H1 (cell line): ENCODE results near the gene MNX1. TPM values are rescaled to one million over a fixed set of nuclear protein-coding genes. Genes with fewer than 3 reads are reported as not detected.

Experiments
- CTCF ChIA-PET: fragments of 300-600 bp; sonication (Branson Sonifier 250); formaldehyde crosslinking; loops from one replicate; lab custom pipeline; 2021; ENCODE audit not compliant: partially characterized antibody; lab: Charles Lee
- POLR2A ChIA-PET: fragments of 300-600 bp; sonication (Branson Sonifier 250); formaldehyde crosslinking; loops from one replicate; lab custom pipeline; 2021; ENCODE audit warnings: inconsistent platforms; ENCODE audit not compliant: partially characterized antibody; lab: Charles Lee
- DNase-seq, 2 experiments: peaks; one replicate each; pipeline versions ENCODE4 v3.0.0 to v3.0.0-alpha.2; 2010 to 2022; ENCODE audit warnings: low spot score in 2 of 2, low read depth in 1 of 2, mixed read lengths in 1 of 2
- FAIRE-seq: peaks from 2 replicates; lab custom pipeline; 2011; peaks lifted over from hg19 to GRCh38; lab: Jason Lieb, UNC
- H2AFZ ChIP-seq: 2 replicates; pipeline ENCODE4 v1.8.1; 2012; ENCODE audit warnings: low read length, inconsistent platforms
- H2AK5ac ChIP-seq: 2 replicates; pipeline ENCODE4 v1.6.1; 2013; ENCODE audit warnings: low read depth, low read length
- H2BK120ac ChIP-seq: replicated peaks from 2 replicates; pipeline ENCODE3; 2013; ENCODE audit warnings: low read depth, low read length, inconsistent platforms
- H2BK12ac ChIP-seq: 2 replicates; pipeline ENCODE4 v1.6.1; 2013; ENCODE audit warnings: low read depth, low read length
- H2BK15ac ChIP-seq: 2 replicates; pipeline ENCODE4 v1.6.1; 2013; ENCODE audit warnings: low read length
- H2BK20ac ChIP-seq: 2 replicates; pipeline ENCODE4 v1.6.1; 2013; ENCODE audit warnings: low read length
- H2BK5ac ChIP-seq: 2 replicates; pipeline ENCODE4 v1.6.1; 2013; ENCODE audit warnings: low read depth, low read length
- H3K14ac ChIP-seq: 2 replicates; pipeline ENCODE4 v1.6.1; 2013; ENCODE audit warnings: inconsistent platforms; ENCODE audit not compliant: insufficient read length
- H3K18ac ChIP-seq: 2 replicates; pipeline ENCODE4 v1.6.1; 2013; ENCODE audit warnings: low read length; ENCODE audit errors: extremely low read depth
- H3K23ac ChIP-seq: 2 replicates; pipeline ENCODE4 v1.6.1; 2013; ENCODE audit warnings: inconsistent platforms; ENCODE audit not compliant: insufficient read length
- H3K23me2 ChIP-seq: 2 replicates; pipeline ENCODE4 v1.6.1; 2013; ENCODE audit warnings: low read depth, low read length
- H3K27ac ChIP-seq: 2 replicates; pipeline ENCODE4 v1.6.1; 2011; ENCODE audit warnings: low read depth, low read length, inconsistent platforms
- H3K27me3 ChIP-seq, 4 experiments: replicated peaks in 1 of 4; 1 replicate in 1 of 4; 2 replicates in 3 of 4; pipeline versions ENCODE4 v1.6.1 to v1.8.1; 2011 to 2013; ENCODE audit warnings: low read length in 3 of 4, mild to moderate bottlenecking in 3 of 4, inconsistent platforms in 2 of 4, mixed read lengths in 2 of 4, moderate library complexity in 1 of 4; ENCODE audit not compliant: control insufficient read depth in 3 of 4, insufficient read depth in 3 of 4; ENCODE audit errors: extremely low read depth in 1 of 4
- H3K36me3 ChIP-seq, 4 experiments: 2 replicates each; pipeline versions ENCODE4 v1.6.1 to v1.8.1; 2011 to 2013; ENCODE audit warnings: mild to moderate bottlenecking in 4 of 4, low read length in 3 of 4, moderate library complexity in 2 of 4, control low read depth in 1 of 4, inconsistent platforms in 1 of 4; ENCODE audit not compliant: insufficient read depth in 4 of 4, control insufficient read depth in 2 of 4
- H3K4ac ChIP-seq: replicated peaks from 2 replicates; pipeline ENCODE3; 2013; ENCODE audit warnings: low read length, low read depth, mixed read lengths, inconsistent platforms; ENCODE audit not compliant: insufficient read length
- H3K4me1 ChIP-seq, 4 experiments: replicated peaks in 1 of 4; 1 replicate in 1 of 4; 2 replicates in 3 of 4; pipeline versions ENCODE4 v1.6.1 to v1.8.1; 2011 to 2013; ENCODE audit warnings: low read length in 3 of 4, inconsistent platforms in 2 of 4, mixed read lengths in 1 of 4; ENCODE audit not compliant: insufficient read depth in 4 of 4, control insufficient read depth in 3 of 4
- H3K4me2 ChIP-seq, 2 experiments: 2 replicates each; pipeline versions ENCODE4 v1.6.1 to v1.8.1; 2011 to 2013; ENCODE audit warnings: low read depth in 2 of 2, low read length in 2 of 2, control low read depth in 1 of 2, inconsistent platforms in 1 of 2, mild to moderate bottlenecking in 1 of 2; ENCODE audit not compliant: insufficient read depth in 1 of 2
- H3K4me3 ChIP-seq, 4 experiments: fragments of 200-600, 300-600 bp in 1 of 4; sonication (generic), shearing (Covaris generic), sonication (Bioruptor Twin) in 1 of 4; 2 replicates each; pipeline versions ENCODE4 v1.5.1 to v1.8.1; 2011 to 2016; ENCODE audit warnings: low read length in 4 of 4, low read depth in 3 of 4, control low read depth in 2 of 4, inconsistent platforms in 2 of 4, mild to moderate bottlenecking in 2 of 4, mixed read lengths in 1 of 4, moderate library complexity in 1 of 4; ENCODE audit not compliant: insufficient read depth in 2 of 4; ENCODE audit errors: extremely low read depth in 1 of 4
- H3K56ac ChIP-seq: replicated peaks from 2 replicates; pipeline ENCODE3; 2013; ENCODE audit warnings: low read depth, mild to moderate bottlenecking, mixed read lengths, low read length, inconsistent platforms; ENCODE audit not compliant: insufficient read length
- H3K79me1 ChIP-seq: 2 replicates; pipeline ENCODE4 v1.6.1; 2013; ENCODE audit warnings: low read depth, low read length, control low read depth
- H3K79me2 ChIP-seq, 2 experiments: 2 replicates each; pipeline versions ENCODE4 v1.6.1 to v1.8.1; 2012 to 2013; ENCODE audit warnings: low read length in 2 of 2, mild to moderate bottlenecking in 2 of 2, inconsistent platforms in 1 of 2; ENCODE audit not compliant: insufficient read depth in 2 of 2, control insufficient read depth in 1 of 2
- H3K9ac ChIP-seq, 4 experiments: replicated peaks in 1 of 4; 1 replicate in 1 of 4; 2 replicates in 3 of 4; pipeline versions ENCODE4 v1.6.1 to v1.8.1; 2011 to 2013; ENCODE audit warnings: low read depth in 3 of 4, low read length in 3 of 4, control low read depth in 2 of 4, mild to moderate bottlenecking in 2 of 4, moderate library complexity in 2 of 4, inconsistent platforms in 1 of 4; ENCODE audit errors: extremely low read depth in 1 of 4
- H3K9me3 ChIP-seq, 2 experiments: 2 replicates each; pipeline versions ENCODE4 v1.6.1 to v1.8.1; 2012 to 2013; ENCODE audit warnings: mild to moderate bottlenecking in 2 of 2, moderate library complexity in 2 of 2, control low read depth in 1 of 2, inconsistent platforms in 1 of 2, low read depth in 1 of 2, low read length in 1 of 2, mixed read lengths in 1 of 2; ENCODE audit not compliant: insufficient read depth in 2 of 2
- H4K20me1 ChIP-seq, 2 experiments: replicated peaks in 1 of 2; 2 replicates each; pipeline versions ENCODE3 to v1.8.1; 2011 to 2013; ENCODE audit warnings: inconsistent platforms in 2 of 2, low read length in 2 of 2, mild to moderate bottlenecking in 1 of 2; ENCODE audit not compliant: insufficient read depth in 2 of 2, control insufficient read depth in 1 of 2
- H4K5ac ChIP-seq: 2 replicates; pipeline ENCODE4 v1.6.1; 2013; ENCODE audit warnings: low read length, low read depth, mixed read lengths, inconsistent platforms; ENCODE audit not compliant: insufficient read length
- H4K8ac ChIP-seq: 2 replicates; pipeline ENCODE4 v1.8.0; 2013; ENCODE audit warnings: mild to moderate bottlenecking, moderate library complexity, low read length, inconsistent platforms; ENCODE audit not compliant: insufficient read depth; ENCODE audit errors: extremely low read depth
- H4K91ac ChIP-seq: replicated peaks from 2 replicates; pipeline ENCODE3; 2013; ENCODE audit warnings: low read length, mixed read lengths, inconsistent platforms; ENCODE audit not compliant: insufficient read length
- CBX8 ChIP-seq: fragments of 300-800, 300-1000 bp; sonication (generic); IDR thresholded peaks from 2 replicates; pipeline ENCODE4 v1.7.1; 2016; ENCODE audit warnings: low read depth, low read length, borderline replicate concordance
- GABPA ChIP-seq: IDR thresholded peaks from 2 replicates; pipeline ENCODE4 v1.6.1; 2011; ENCODE audit warnings: mild to moderate bottlenecking, low read length, moderate library complexity, borderline replicate concordance; ENCODE audit not compliant: insufficient read depth
- WGBS, 2 experiments: shearing (Covaris generic) in 1 of 2; methylation state at CpG; one replicate each; pipeline versions ENCODE4 v1.1.6 to v1.1.7; 2013 to 2015; ENCODE audit warnings: low lambda C conversion rate in 2 of 2, mixed read lengths in 2 of 2, inconsistent platforms in 1 of 2, low coverage in 1 of 2, missing lambda C conversion rate in 1 of 2; ENCODE audit not compliant: insufficient replicate concordance in 2 of 2, insufficient coverage in 1 of 2, insufficient read length in 1 of 2; ENCODE audit errors: extremely low coverage in 1 of 2, missing lambda C conversion rate in 1 of 2; 5-methylcytosine and 5-hydroxymethylcytosine counted together
- polyA plus RNA-seq, 7 experiments: library from polyadenylated mRNA; depleted of rRNA in 3 of 7; stranded (reverse) in 5 of 7; unstranded in 2 of 7; fragments of >200 nt in 5 of 7; fragments of 200-250 nt in 2 of 7; gene quantifications; 1 replicate in 5 of 7; 2 replicates in 1 of 7; 4 replicates in 1 of 7; pipeline versions ENCODE4 v1.2.1 to v1.2.3, GENCODE V29; 2011 to 2013; ENCODE audit warnings: missing spikeins in 2 of 7, mixed read lengths in 2 of 7
- total RNA-seq: library from RNA; stranded (reverse); fragmentation: NEBNext Ultra II Directional; extraction: Animal tissue kit (Norgen Biotek cat#: 25700); gene quantifications from 2 replicates; pipeline ENCODE4 v1.2.1, GENCODE V29; 2021

MNX1 gene
- total and polyA plus RNA-seq, 2 of the 8 experiments (the other 6 are each of a cell fraction or from before 2014, with no cell fraction given), result 0.39 TPM; not detected in 1

GRCh38 chr7:157024716-157025115, 14.3 kb upstream of the MNX1 start:
- Histone ChIP-seq H2BK5ac (no peak overlapping the region), H3K4me2 (no peak overlapping the region), H3K79me2 (no peaks in the 10 kb centered on the region), H3K4me1 (peaks cover 3 to 20% (median 5%) of the 10 kb centered on the region in 4 experiments; a peak in 6 of 7 replicates), H3K27ac (no peak overlapping the region), H3K56ac (no peak overlapping the region), H2BK15ac (no peak overlapping the region), H3K14ac (no peak overlapping the region), H3K4ac (no peak overlapping the region), H3K23ac (no peak overlapping the region), H4K8ac (no peak overlapping the region), H3K9ac (no peak overlapping the region), H3K4me3 (no peak overlapping the region), H4K20me1 (peaks cover 8 to 10% of the 10 kb centered on the region in 2 experiments), H3K18ac (no peak overlapping the region), H3K9me3 (no peaks in the 10 kb centered on the region), H3K27me3 (peaks cover 50 to 78% (median 59%) of the 10 kb centered on the region in 4 experiments), H3K79me1 (no peaks in the 10 kb centered on the region), H2BK12ac (no peak overlapping the region), H2BK120ac (no peak overlapping the region), H3K36me3 (no peaks in the 10 kb centered on the region; a peak in 1 of 8 replicates), H4K91ac (no peak overlapping the region), H3K23me2 (no peaks in the 10 kb centered on the region), H4K5ac (no peak overlapping the region), H2AK5ac (no peak overlapping the region), H2AFZ (no peak overlapping the region), H2BK20ac (no peak overlapping the region)
- WGBS, 2 experiments, result 90% methylated on average over 3 of the region's 3 CpGs; no CpG with 5 or more reads in 1 of the 2 experiments
- POLR2A ChIA-PET, result no interaction called here
- FAIRE-seq (no peak), DNase-seq (no peak)
- TF ChIP-seq GABPA, result no peak
- TF ChIP-seq CBX8, result 0 out of 2 replicates have a peak, but pooled peaks have one; percentile 21
- CTCF ChIA-PET, result no interaction called here
